ENCODE measurements around the gene ZRANB3.

The ZRANB3 gene

DNA sequence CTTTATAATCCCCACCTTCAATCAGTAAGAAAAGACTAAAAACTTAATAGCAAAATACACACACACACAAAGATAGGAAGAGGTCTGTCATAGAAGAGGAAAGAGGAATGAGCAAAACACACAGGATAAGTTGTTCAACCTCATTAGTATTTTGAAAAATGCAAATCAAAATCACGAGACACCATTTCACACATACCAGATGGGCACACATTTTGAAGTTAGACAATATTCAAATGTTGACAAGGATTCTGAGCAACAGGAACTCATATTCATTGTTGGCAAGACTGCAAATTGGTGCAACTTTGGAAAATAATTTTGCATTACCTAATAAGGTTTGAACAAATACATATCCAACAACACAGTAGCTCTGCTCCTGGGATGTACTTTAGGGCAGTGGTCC, 351.3 kb downstream of the ZRANB3 start:
- DNase-seq (ENCODE audit: low read depth): no peak

DNA sequence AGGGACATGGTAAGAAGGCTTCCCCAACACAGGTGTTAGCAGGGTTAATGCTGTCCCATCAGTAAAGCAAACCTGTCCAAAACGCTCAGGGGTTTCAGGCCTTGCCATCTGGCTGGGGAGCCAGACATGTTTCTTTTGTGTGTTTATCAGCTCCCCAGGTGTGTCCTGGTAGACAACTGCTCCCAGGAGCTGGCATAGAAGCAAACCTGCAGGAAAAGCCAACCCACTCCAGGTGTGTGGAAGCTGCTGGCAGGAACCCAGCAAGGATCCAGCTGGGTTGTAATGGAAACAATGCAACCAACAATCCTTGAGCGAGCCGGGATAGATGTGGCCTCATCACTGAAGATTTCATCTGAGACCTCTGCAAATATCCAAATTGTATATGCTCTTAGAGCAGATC, 355.8 kb downstream of the ZRANB3 start:
- TF ChIP-seq, protein P1, sequence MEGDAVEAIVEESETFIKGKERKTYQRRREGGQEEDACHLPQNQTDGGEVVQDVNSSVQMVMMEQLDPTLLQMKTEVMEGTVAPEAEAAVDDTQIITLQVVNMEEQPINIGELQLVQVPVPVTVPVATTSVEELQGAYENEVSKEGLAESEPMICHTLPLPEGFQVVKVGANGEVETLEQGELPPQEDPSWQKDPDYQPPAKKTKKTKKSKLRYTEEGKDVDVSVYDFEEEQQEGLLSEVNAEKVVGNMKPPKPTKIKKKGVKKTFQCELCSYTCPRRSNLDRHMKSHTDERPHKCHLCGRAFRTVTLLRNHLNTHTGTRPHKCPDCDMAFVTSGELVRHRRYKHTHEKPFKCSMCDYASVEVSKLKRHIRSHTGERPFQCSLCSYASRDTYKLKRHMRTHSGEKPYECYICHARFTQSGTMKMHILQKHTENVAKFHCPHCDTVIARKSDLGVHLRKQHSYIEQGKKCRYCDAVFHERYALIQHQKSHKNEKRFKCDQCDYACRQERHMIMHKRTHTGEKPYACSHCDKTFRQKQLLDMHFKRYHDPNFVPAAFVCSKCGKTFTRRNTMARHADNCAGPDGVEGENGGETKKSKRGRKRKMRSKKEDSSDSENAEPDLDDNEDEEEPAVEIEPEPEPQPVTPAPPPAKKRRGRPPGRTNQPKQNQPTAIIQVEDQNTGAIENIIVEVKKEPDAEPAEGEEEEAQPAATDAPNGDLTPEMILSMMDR (IDR thresholded peaks at IDR 0.05; ENCODE audit: control insufficient read depth, extremely low read depth, insufficient read depth): no peak
- no peak for DNase-seq (ENCODE audit: low read depth)
- H3K4me3 ChIP-seq (ENCODE audit: low read depth, low read length): no peak overlapping the region

More for the DNA sequence above, 351.3 kb downstream of the ZRANB3 start:
- H3K4me3 ChIP-seq (ENCODE audit: low read depth, low read length): no peak overlapping the region
- TF ChIP-seq, protein P1 (IDR thresholded peaks at IDR 0.05; ENCODE audit: control insufficient read depth, extremely low read depth, insufficient read depth): no peak

DNA sequence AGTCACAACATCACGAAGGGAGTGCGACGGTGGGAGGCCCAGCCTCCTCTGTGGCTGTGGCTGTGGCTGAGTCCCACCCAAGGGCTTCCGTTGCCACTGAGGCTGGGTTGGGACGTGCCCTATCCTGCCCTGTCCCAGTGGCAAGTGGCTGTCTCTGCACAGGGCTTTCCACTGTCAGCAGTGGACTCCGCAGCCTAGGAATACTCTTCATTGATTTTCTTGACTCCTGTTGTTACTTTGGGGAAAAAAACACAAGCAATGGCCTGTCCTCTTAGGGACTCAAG, 356.3 kb downstream of the ZRANB3 start:
- TF ChIP-seq, protein P1 (IDR thresholded peaks at IDR 0.05; ENCODE audit: control insufficient read depth, extremely low read depth, insufficient read depth): no peak
- no peak for DNase-seq (ENCODE audit: low read depth)
- no peak overlapping the region for H3K4me3 ChIP-seq (ENCODE audit: low read depth, low read length)

DNA sequence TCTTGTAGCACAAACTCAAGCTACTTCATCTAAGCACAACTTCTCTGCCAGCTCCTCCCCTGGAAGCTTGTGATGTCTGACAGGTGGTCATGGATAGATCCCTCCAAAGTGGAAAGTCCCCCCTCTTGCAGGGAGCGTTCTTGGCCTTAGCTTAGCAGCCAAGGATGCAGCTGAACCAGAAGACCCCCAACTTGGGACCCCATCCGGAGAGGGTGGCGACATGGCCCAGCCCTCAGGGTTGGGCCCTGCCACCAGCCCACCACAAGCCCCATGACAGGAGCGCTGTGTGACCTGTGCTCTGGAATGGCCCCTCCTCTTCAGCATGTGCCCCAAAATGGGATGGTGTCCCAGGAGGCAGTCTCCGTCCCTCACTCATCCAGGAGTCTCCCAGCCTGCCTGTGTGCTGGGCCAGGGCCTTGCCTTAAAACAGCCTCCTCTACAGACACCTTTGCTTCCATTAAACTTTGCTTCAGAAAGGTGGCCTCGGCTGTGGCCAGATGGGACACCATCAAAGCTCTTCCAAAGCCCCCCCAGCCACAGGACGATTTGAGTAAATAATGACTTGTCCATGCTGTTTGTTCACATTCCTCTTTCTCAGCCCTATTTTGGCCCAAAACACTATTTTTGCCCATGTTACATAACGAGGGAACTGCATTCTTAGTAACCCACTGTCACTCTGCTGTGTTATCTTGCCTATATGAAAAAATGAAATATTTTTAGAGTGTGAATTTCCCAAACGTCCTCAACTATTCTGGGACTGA, 356.8 kb downstream of the ZRANB3 start:
- TF ChIP-seq, protein P1 (IDR thresholded peaks at IDR 0.05; ENCODE audit: control insufficient read depth, extremely low read depth, insufficient read depth): no peak

DNA sequence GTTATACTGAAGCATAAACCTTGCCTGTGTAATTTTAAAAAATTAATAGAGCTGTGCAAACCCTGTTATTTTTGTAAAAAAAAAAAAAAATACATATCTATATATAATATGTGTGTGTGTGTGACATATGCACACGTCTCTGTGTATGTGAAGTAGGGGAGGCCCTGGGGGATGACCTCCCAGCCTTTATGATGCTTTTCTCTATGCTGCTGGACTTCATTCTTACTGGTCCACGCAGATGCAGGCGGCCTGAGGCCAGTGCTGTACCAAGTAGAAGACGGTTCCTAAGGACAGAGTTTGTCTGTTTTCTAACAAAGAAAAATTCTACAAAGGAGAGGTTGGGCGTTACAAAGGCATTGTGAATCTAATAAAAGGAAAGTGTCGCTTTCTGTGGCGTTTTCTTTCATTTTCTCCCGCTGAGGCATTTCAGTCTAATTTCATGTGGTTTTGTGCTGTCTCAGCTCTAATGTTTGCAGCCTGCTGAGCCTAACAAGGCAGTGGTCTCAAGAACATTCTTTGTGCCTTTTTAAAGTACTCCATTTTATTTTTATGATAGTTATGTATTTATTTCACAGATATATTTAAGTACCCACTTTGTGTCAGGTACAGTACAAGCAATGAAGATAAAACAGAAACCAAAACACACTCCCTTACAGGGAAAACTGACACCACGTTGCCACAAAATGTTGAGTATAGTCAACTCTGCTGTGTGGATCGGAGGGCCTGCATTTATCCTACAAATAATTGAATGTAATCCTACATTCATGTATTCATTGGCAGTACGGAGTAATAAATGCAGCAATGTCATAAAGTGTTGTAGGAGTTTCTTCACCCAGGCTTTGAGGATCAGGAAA, 360.9 kb downstream of the ZRANB3 start:
- no peak for DNase-seq (ENCODE audit: low read depth)
- H3K4me3 ChIP-seq (ENCODE audit: low read depth, low read length): no peak overlapping the region
- TF ChIP-seq, protein P1 (IDR thresholded peaks at IDR 0.05; ENCODE audit: control insufficient read depth, extremely low read depth, insufficient read depth): no peak

More for the DNA sequence above, 356.8 kb downstream of the ZRANB3 start:
- no peak overlapping the region for H3K4me3 ChIP-seq (ENCODE audit: low read depth, low read length)
- DNase-seq (ENCODE audit: low read depth): no peak

DNA sequence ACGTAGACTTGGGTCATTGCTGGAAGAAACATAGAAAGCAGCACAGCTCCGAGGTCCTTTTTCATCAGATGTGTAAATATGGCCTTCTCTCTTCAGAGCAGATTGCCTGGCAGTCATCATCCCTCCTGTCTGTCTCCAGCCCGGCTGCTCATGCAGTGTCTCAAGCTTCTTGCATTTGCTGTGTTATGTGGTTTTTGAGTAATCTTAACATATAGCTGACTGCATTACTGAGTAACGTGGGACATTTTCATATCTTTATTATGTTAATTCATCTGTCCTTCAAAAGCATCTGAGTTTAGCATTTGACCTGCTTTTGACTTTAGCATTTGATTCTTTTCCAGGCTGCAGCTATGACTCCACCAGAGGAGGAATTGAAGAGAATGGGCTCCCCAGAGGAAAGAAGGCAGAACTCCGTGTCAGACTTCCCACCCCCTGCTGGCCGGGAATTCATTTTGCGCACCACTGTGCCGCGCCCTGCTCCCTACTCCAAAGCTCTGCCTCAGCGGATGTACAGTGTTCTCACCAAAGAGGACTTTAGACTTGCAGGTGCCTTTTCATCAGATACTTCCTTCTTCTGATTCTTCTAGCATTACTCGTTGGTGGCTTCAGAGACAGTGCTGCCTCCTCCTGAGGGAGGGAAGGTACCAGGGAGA, 362.7 kb downstream of the ZRANB3 start:
- TF ChIP-seq, protein P1 (IDR thresholded peaks at IDR 0.05; ENCODE audit: control insufficient read depth, extremely low read depth, insufficient read depth): no peak
- DNase-seq (ENCODE audit: low read depth): no peak
- no peak overlapping the region for H3K4me3 ChIP-seq (ENCODE audit: low read depth, low read length)
